DND-41 (cell line): ENCODE measurements around the gene GADD45G.

Experiments
- CTCF ChIP-seq: IDR thresholded peaks from 2 replicates; pipeline ENCODE4 v1.5.1; 2012; ENCODE audit warnings: borderline replicate concordance, low read length, moderate library complexity, mild to moderate bottlenecking; ENCODE audit not compliant: poor library complexity, severe bottlenecking; ENCODE audit errors: extremely low read depth
- EZH2 ChIP-seq: IDR thresholded peaks from 3 replicates; pipeline ENCODE4 v1.6.1; 2012; ENCODE audit warnings: borderline replicate concordance, low read depth, mild to moderate bottlenecking, moderate library complexity, low read length, inconsistent platforms; ENCODE audit not compliant: severe bottlenecking

GRCh38 chr9:89558948-89559347 lies 45.9 kb upstream of the GADD45G start:
- TF ChIP-seq CTCF = no peak
- no peak for TF ChIP-seq EZH2
